Neural progenitor cell (in vitro differentiated cells): ENCODE measurements around the gene WDR37. TPM values are rescaled to one million over a fixed set of nuclear protein-coding genes. Genes with fewer than 3 reads are reported as not detected.

Source experiments
- DNase-seq: peaks from one replicate; pipeline ENCODE4 v3.0.0-alpha.2; 2016; ENCODE audit warnings: low spot score
- H2AFZ ChIP-seq: fragments of 200-600 bp; sonication (generic); replicated peaks from 2 replicates; pipeline ENCODE4 v1.6.1; 2016; ENCODE audit warnings: antibody characterized with exemption
- H3F3A ChIP-seq: fragments of 200-600 bp; sonication (generic); 2 replicates; pipeline ENCODE4 v1.6.1; 2016; ENCODE audit warnings: antibody characterized with exemption, low read depth
- H3K27ac ChIP-seq: fragments of 200-600 bp; sonication (generic); 2 replicates; pipeline ENCODE4 v1.5.1; 2016; ENCODE audit warnings: mild to moderate bottlenecking
- H3K27me3 ChIP-seq: fragments of 200-600 bp; sonication (generic); 2 replicates; pipeline ENCODE4 v1.6.1; 2016; ENCODE audit warnings: mild to moderate bottlenecking, moderate library complexity
- H3K36me3 ChIP-seq: fragments of 200-600 bp; sonication (generic); 2 replicates; pipeline ENCODE4 v1.5.1; 2016
- H3K4me1 ChIP-seq: fragments of 200-600 bp; sonication (generic); 2 replicates; pipeline ENCODE4 v1.6.1; 2016; ENCODE audit warnings: mixed run types
- H3K4me2 ChIP-seq: fragments of 200-600 bp; sonication (generic); 2 replicates; pipeline ENCODE4 v1.6.1; 2016
- H3K4me3 ChIP-seq: fragments of 200-600 bp; sonication (generic); 2 replicates; pipeline ENCODE4 v1.5.1; 2016
- H3K79me2 ChIP-seq: fragments of 200-600 bp; sonication (generic); 2 replicates; pipeline ENCODE4 v1.6.1; 2016; ENCODE audit warnings: low read depth
- H3K9ac ChIP-seq: fragments of 200-600 bp; sonication (generic); 2 replicates; pipeline ENCODE4 v1.6.1; 2016
- H3K9me3 ChIP-seq: fragments of 200-600 bp; sonication (generic); 2 replicates; pipeline ENCODE4 v1.5.1; 2016; ENCODE audit warnings: low read depth
- H4K20me1 ChIP-seq: fragments of 200-600 bp; sonication (generic); 2 replicates; pipeline ENCODE4 v1.6.1; 2016; ENCODE audit warnings: low read depth
- H3K27ac Mint-ChIP-seq: 3 replicates; pipeline ENCODE4 v1.8.0; 2021; ENCODE audit warnings: mixed read lengths
- H3K27me3 Mint-ChIP-seq: 2 replicates; pipeline ENCODE4 v1.8.0; 2022; ENCODE audit warnings: low read depth, mild to moderate bottlenecking, inconsistent platforms, moderate library complexity, mixed read lengths; ENCODE audit not compliant: insufficient read depth
- H3K36me3 Mint-ChIP-seq: 3 replicates; pipeline ENCODE4 v1.8.0; 2021; ENCODE audit warnings: mixed read lengths
- H3K4me1 Mint-ChIP-seq: 3 replicates; pipeline ENCODE4 v1.8.0; 2021; ENCODE audit warnings: mixed read lengths
- H3K4me3 Mint-ChIP-seq: 3 replicates; pipeline ENCODE4 v1.8.0; 2021; ENCODE audit warnings: mild to moderate bottlenecking, moderate library complexity, mixed read lengths
- H3K9me3 Mint-ChIP-seq: 3 replicates; pipeline ENCODE4 v1.8.0; 2020; ENCODE audit warnings: mixed read lengths
- CTCF ChIP-seq: fragments of 200-600 bp; sonication (generic); IDR thresholded peaks from 2 replicates; pipeline ENCODE4 v1.5.1; 2017; ENCODE audit warnings: antibody characterized with exemption, mild to moderate bottlenecking
- EZH2 ChIP-seq: fragments of 200-600 bp; sonication (generic); IDR thresholded peaks from 2 replicates; pipeline ENCODE4 v1.6.1; 2017; ENCODE audit warnings: antibody characterized with exemption, mild to moderate bottlenecking, moderate library complexity
- EZH2phosphoT487 ChIP-seq: fragments of 200-600 bp; sonication (generic); IDR thresholded peaks from 2 replicates; pipeline ENCODE4 v1.6.1; 2017; ENCODE audit warnings: antibody characterized with exemption
- total RNA-seq: library from RNA; depleted of rRNA; stranded (reverse); fragments of >200 nt; gene quantifications from 2 replicates; pipeline ENCODE4 v1.2.3, GENCODE V29; 2015; ENCODE audit warnings: low replicate concordance

The WDR37 gene
- total RNA-seq, 1 donor from 2014 or later: 14.7 TPM

- Mint-ChIP-seq H3K36me3 (peaks cover 38% of the 10 kb centered on the region), H3K27ac (peak overlapping the region; percentile 43), H3K9me3 (no peaks in the 10 kb centered on the region), H3K27me3 (peaks cover 9% of the 10 kb centered on the region), H3K4me1 (peaks cover 42% of the 10 kb centered on the region), H3K4me3 (peak overlapping the region; percentile 98)
- Histone ChIP-seq H3K9me3 (no peaks in the 10 kb centered on the region), H3K4me2 (peak overlapping the region; percentile 85), H2AFZ (no peak overlapping the region), H3K4me3 (peak overlapping the region; percentile 80), H3K27me3 (no peaks in the 10 kb centered on the region), H3K4me1 (peaks cover 4% of the 10 kb centered on the region), H3K79me2 (peaks cover 82% of the 10 kb centered on the region), H3K36me3 (peaks cover 3% of the 10 kb centered on the region), H4K20me1 (peaks cover 73% of the 10 kb centered on the region), H3K9ac (peak overlapping the region; percentile 84), H3K27ac (peak overlapping the region; percentile 100), H3F3A (peaks cover 60% of the 10 kb centered on the region)
- peak; percentile 62 for DNase-seq
- TF ChIP-seq EZH2: no peak
- no peak for TF ChIP-seq EZH2phosphoT487
- no peak for TF ChIP-seq CTCF
These were observed 8.2 kb upstream of the WDR37 start for GRCh38 chr10:1047937-1048336.

- Histone ChIP-seq H3K9me3 (no peaks in the 10 kb centered on the region), H4K20me1 (peaks cover 70% of the 10 kb centered on the region), H3K27ac (peak overlapping the region; percentile 100), H3K4me3 (peak overlapping the region; percentile 80), H3K79me2 (peaks cover 82% of the 10 kb centered on the region), H3K4me1 (peaks cover 4% of the 10 kb centered on the region), H3F3A (peaks cover 57% of the 10 kb centered on the region), H2AFZ (no peak overlapping the region), H3K36me3 (no peaks in the 10 kb centered on the region), H3K9ac (peak overlapping the region; percentile 84), H3K4me2 (peak overlapping the region; percentile 85), H3K27me3 (no peaks in the 10 kb centered on the region)
- TF ChIP-seq CTCF: no peak
- TF ChIP-seq EZH2: no peak
- no peak for TF ChIP-seq EZH2phosphoT487
- peak overlapping the region; percentile 98 for H3K4me3 Mint-ChIP-seq
- H3K4me1 Mint-ChIP-seq: peaks cover 42% of the 10 kb centered on the region
- H3K9me3 Mint-ChIP-seq: no peaks in the 10 kb centered on the region
- H3K27ac Mint-ChIP-seq: no peak overlapping the region
- peaks cover 9% of the 10 kb centered on the region for H3K27me3 Mint-ChIP-seq
- peaks cover 37% of the 10 kb centered on the region for H3K36me3 Mint-ChIP-seq
- DNase-seq: no peak
These were observed 7.8 kb upstream of the WDR37 start for GRCh38 chr10:1048349-1048731.

GRCh38 chr10:1048732-1049424, 7.3 kb upstream of the WDR37 start, which contains the start of gene IDI1:
TSS of gene IDI1 (minus strand) at chr10:1049119. CDS start at chr10:1049003, 116 bp downstream.
- Mint-ChIP-seq H3K4me1 (peaks cover 43% of the 10 kb centered on the region), H3K9me3 (no peaks in the 10 kb centered on the region), H3K27me3 (peaks cover 9% of the 10 kb centered on the region), H3K27ac (peak within 1 kb of the TSS; percentile 98), H3K36me3 (peaks cover 35% of the 10 kb centered on the region), H3K4me3 (peak within 1 kb of the TSS; percentile 98)
- H3K79me2 ChIP-seq: peaks cover 82% of the 10 kb centered on the region
- H4K20me1 ChIP-seq: peaks cover 66% of the 10 kb centered on the region
- peak within 1 kb of the TSS; percentile 60 for H2AFZ ChIP-seq
- H3K4me1 ChIP-seq: peaks cover 4% of the 10 kb centered on the region
- H3K36me3 ChIP-seq: no peaks in the 10 kb centered on the region
- peaks cover 55% of the 10 kb centered on the region for H3F3A ChIP-seq
- no peaks in the 10 kb centered on the region for H3K9me3 ChIP-seq
- H3K4me2 ChIP-seq: peak within 1 kb of the TSS; percentile 85
- peak within 1 kb of the TSS; percentile 85 for H3K9ac ChIP-seq
- H3K27me3 ChIP-seq: no peaks in the 10 kb centered on the region
- DNase-seq: peak; percentile 99
- TF ChIP-seq EZH2 (no peak), CTCF (no peak), EZH2phosphoT487 (no peak)
- H3K27ac ChIP-seq: peak within 1 kb of the TSS; percentile 100
- peak within 1 kb of the TSS; percentile 80 for H3K4me3 ChIP-seq
